Measurements from ENCODE around the gene OR6N1. TPM values are rescaled to one million over a fixed set of nuclear protein-coding genes. Genes with fewer than 3 reads are reported as not detected.

Gene OR6N1
- total and polyA plus RNA-seq, 2 of the 4 experiments (the other 2 are of a cell fraction): not detected

DNA sequence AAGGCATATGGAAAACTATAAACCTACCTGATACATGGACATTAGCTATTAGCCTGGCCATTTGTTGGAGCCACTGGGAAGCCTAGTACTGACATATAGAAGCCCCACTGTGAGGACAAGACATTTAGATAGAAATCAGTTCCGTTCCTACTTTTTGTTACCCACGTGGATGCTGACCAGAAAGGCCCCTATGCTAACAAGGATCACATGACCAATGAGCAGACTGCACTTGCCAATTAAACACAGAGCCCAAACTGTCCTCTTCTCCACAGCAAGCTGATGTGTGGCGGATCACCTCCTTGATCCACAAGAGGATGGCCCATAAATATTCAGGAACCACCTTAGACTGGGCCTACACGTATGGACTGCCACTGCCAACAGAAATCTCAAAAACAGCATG, 40.3 kb downstream of the OR6N1 start:
- H2BK20ac ChIP-seq (ENCODE audit: low read depth, low read length): no peak overlapping the region
- intact Hi-C loops (cut with micrococcal nuclease): no loop called here
- BruUV-seq (replicated peaks): no TSS peak
- no peak overlapping the region for H2AK9ac ChIP-seq (replicated peaks; ENCODE audit: low read depth, low read length, poor library complexity)
- H3K36me3 ChIP-seq (ENCODE audit: control insufficient read depth, insufficient read depth, low read length): no peaks in the 10 kb centered on the region
- no peaks in the 10 kb centered on the region for H3K9me3 ChIP-seq (ENCODE audit: control insufficient read depth, insufficient read depth, low read length)
- no peak overlapping the region for H4K5ac ChIP-seq (ENCODE audit: low read depth, low read length)
- no peaks in the 10 kb centered on the region for H3K27me3 ChIP-seq (ENCODE audit: control insufficient read depth, insufficient read depth, low read length)
- no peak overlapping the region for H3K18ac ChIP-seq (ENCODE audit: low read depth, low read length)
- no peaks in the 10 kb centered on the region for H3K4me1 ChIP-seq (ENCODE audit: control insufficient read depth, insufficient read depth, low read length)
- H2BK5ac ChIP-seq (ENCODE audit: low read depth, low read length, poor library complexity, severe bottlenecking): no peak overlapping the region
- no peak overlapping the region for H2BK120ac ChIP-seq (ENCODE audit: low read depth, low read length)
- H2AFZ ChIP-seq (replicated peaks; ENCODE audit: low read length, poor library complexity): no peak overlapping the region
- H3K79me1 ChIP-seq (ENCODE audit: low read depth in 1 of 2, low read length in 2 of 2): no peaks in the 10 kb centered on the region
- no peak overlapping the region for H3K4me2 ChIP-seq (ENCODE audit: low read depth, low read length)
- no peak overlapping the region for H3K4me3 ChIP-seq (ENCODE audit: insufficient read depth, low read depth, low read length)
- no peak overlapping the region for H2BK15ac ChIP-seq (ENCODE audit: low read depth, low read length)
- ATAC-seq (ENCODE audit: low read depth) (no peak), DNase-seq (no peak)
- no peak overlapping the region for H3K4ac ChIP-seq (ENCODE audit: low read depth, low read length)
- no peaks in the 10 kb centered on the region for H4K20me1 ChIP-seq (ENCODE audit: insufficient read depth, low read length)
- H3K14ac ChIP-seq (replicated peaks; ENCODE audit: low read depth, low read length): no peak overlapping the region
- 0% methylated on average over 1 of the region's 4 CpGs; no CpG with 5 or more reads in 1 of the 2 experiments for WGBS, 2 experiments (ENCODE audit: extremely low coverage in 2 of 2, insufficient read length in 1 of 2)
- POLR2A ChIA-PET (ENCODE audit: unreplicated experiment): no interaction called here
- H3K9ac ChIP-seq (ENCODE audit: low read depth, low read length): no peak overlapping the region
- H3K56ac ChIP-seq (ENCODE audit: extremely low read depth, insufficient read depth, low read length): no peak overlapping the region
- dilution Hi-C loops (cut with HindIII; ENCODE audit: low sequenced_read_pairs, unreplicated experiment): no loop called here
- no peak overlapping the region for H3K27ac ChIP-seq (ENCODE audit: insufficient read depth, low read length)
- CTCF ChIA-PET: no interaction called here
- no peaks in the 10 kb centered on the region for H3K9me1 ChIP-seq (ENCODE audit: insufficient read depth, low read length)
- no peak overlapping the region for H2AK5ac ChIP-seq (ENCODE audit: low read depth, low read length)
- H3K23ac ChIP-seq (ENCODE audit: low read depth, low read length): no peak overlapping the region
- H4K91ac ChIP-seq (ENCODE audit: insufficient read depth, low read depth, low read length): no peak overlapping the region
- H4K8ac ChIP-seq (ENCODE audit: low read depth in 2 of 2, low read length in 2 of 2): no peak overlapping the region
- in situ Hi-C loops (cut with MboI; ENCODE audit: low sequenced_read_pairs): no loop called here
- TF ChIP-seq MAFK (IDR thresholded peaks at IDR 0.05; ENCODE audit: low read depth, low read length): no peak
- no peak for TF ChIP-seq RAD21 (IDR thresholded peaks at IDR 0.05; ENCODE audit: low read length)
- no peak for TF ChIP-seq NFE2L2 (IDR thresholded peaks at IDR 0.05; ENCODE audit: low read depth, low read length)
- TF ChIP-seq, protein P1, sequence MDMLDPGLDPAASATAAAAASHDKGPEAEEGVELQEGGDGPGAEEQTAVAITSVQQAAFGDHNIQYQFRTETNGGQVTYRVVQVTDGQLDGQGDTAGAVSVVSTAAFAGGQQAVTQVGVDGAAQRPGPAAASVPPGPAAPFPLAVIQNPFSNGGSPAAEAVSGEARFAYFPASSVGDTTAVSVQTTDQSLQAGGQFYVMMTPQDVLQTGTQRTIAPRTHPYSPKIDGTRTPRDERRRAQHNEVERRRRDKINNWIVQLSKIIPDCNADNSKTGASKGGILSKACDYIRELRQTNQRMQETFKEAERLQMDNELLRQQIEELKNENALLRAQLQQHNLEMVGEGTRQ (IDR thresholded peaks at IDR 0.05; ENCODE audit: low read depth, low read length): no peak
- TF ChIP-seq POLR2A (IDR thresholded peaks at IDR 0.05; ENCODE audit: low read depth, low read length): no peak
- TF ChIP-seq, protein P2, sequence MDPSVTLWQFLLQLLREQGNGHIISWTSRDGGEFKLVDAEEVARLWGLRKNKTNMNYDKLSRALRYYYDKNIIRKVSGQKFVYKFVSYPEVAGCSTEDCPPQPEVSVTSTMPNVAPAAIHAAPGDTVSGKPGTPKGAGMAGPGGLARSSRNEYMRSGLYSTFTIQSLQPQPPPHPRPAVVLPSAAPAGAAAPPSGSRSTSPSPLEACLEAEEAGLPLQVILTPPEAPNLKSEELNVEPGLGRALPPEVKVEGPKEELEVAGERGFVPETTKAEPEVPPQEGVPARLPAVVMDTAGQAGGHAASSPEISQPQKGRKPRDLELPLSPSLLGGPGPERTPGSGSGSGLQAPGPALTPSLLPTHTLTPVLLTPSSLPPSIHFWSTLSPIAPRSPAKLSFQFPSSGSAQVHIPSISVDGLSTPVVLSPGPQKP (IDR thresholded peaks at IDR 0.05; ENCODE audit: borderline replicate concordance, low read depth, low read length): no peak
- no peak for TF ChIP-seq FOS (IDR thresholded peaks at IDR 0.05; ENCODE audit: low read depth, low read length)
- no peak for TF ChIP-seq CHD1 (IDR thresholded peaks at IDR 0.05; ENCODE audit: low read depth, low read length)
- TF ChIP-seq CEBPB (IDR thresholded peaks at IDR 0.05; ENCODE audit: low read depth, low read length): no peak
